HepG2 (cell line): ENCODE measurements around the gene SELL. TPM values are rescaled to one million over a fixed set of nuclear protein-coding genes. Genes with fewer than 3 reads are reported as not detected.
"Not testable (repeated sequence)": the region's sequence is repeated elsewhere in the genome, so short reads cannot be mapped to it uniquely, and the experiment has no call there.

Source experiments
- ATAC-seq: fragments of 200-7000 bp; cut with Tn5 transposase; 3 replicates; pipeline ENCODE4 v1.9.1; 2020; ENCODE audit warnings: mild to moderate bottlenecking, moderate library complexity
- BruUV-seq: library from RNA; stranded (reverse); fragments of 400-500 nt; replicated peaks from 2 replicates; lab custom pipeline; 2021; lab: Mats Ljungman, UMichigan
- CTCF ChIA-PET: fragments of 300-600 bp; formaldehyde crosslinking; extraction: SDS; loops from one replicate; lab custom pipeline; 2021; ENCODE audit warnings: low total read pairs, inconsistent platforms, low intra/inter-chr PET ratio; lab: Yijun Ruan, JAX
- POLR2A ChIA-PET: fragments of 350-600 bp; sonication (Branson Sonifier 250); formaldehyde crosslinking; loops from one replicate; lab custom pipeline; 2020; ENCODE audit warnings: antibody characterized with exemption, inconsistent platforms; lab: Yijun Ruan, JAX
- DNase-seq: peaks from one replicate; pipeline ENCODE4 v3.0.0-alpha.2; 2015; ENCODE audit warnings: low spot score
- FAIRE-seq: peaks from 3 replicates; lab custom pipeline; 2011; peaks lifted over from hg19 to GRCh38; lab: Jason Lieb, UNC
- H2AFZ ChIP-seq: one replicate; pipeline ENCODE4 v1.6.1; 2011; ENCODE audit warnings: low read length, inconsistent platforms
- H3K27ac ChIP-seq: fragments of 300-600 bp; 3 replicates; pipeline ENCODE4 v1.8.0; 2011; ENCODE audit warnings: mixed run types, mild to moderate bottlenecking, mixed read lengths, low read length, inconsistent platforms; ENCODE audit not compliant: insufficient read depth; ENCODE audit errors: extremely low read length
- H3K27me3 ChIP-seq, 2 experiments: fragments of 200-600 bp in 1 of 2; 2 replicates in 1 of 2; 3 replicates in 1 of 2; pipeline versions ENCODE4 v1.6.0 to v1.8.0; 2011; ENCODE audit warnings: low read length in 2 of 2, mild to moderate bottlenecking in 2 of 2, moderate library complexity in 2 of 2, inconsistent platforms in 1 of 2; ENCODE audit not compliant: insufficient read depth in 2 of 2, control insufficient read depth in 1 of 2
- H3K36me3 ChIP-seq, 2 experiments: fragments of 200-600 bp in 1 of 2; replicated peaks in 1 of 2; 2 replicates in 1 of 2; 3 replicates in 1 of 2; pipeline versions ENCODE4 v1.5.1 to v1.8.0; 2011; ENCODE audit warnings: low read length in 2 of 2, inconsistent platforms in 1 of 2; ENCODE audit not compliant: insufficient read depth in 2 of 2, control insufficient read depth in 1 of 2
- H3K4me1 ChIP-seq: 2 replicates; pipeline ENCODE4 v1.5.1; 2012; ENCODE audit warnings: low read length, inconsistent platforms; ENCODE audit not compliant: insufficient read depth
- H3K4me2 ChIP-seq: 2 replicates; pipeline ENCODE4 v1.6.0; 2011; ENCODE audit warnings: low read depth, low read length, inconsistent platforms
- H3K4me3 ChIP-seq, 3 experiments: fragments of 200-600 bp in 1 of 3; sonication (generic), shearing (Covaris generic) in 1 of 3; replicated peaks in 1 of 3; 2 replicates each; pipeline ENCODE4 v1.5.1; 2011 to 2016; ENCODE audit warnings: low read length in 3 of 3, inconsistent platforms in 2 of 3, low read depth in 2 of 3, mild to moderate bottlenecking in 2 of 3, control low read depth in 1 of 3, mixed read lengths in 1 of 3; ENCODE audit not compliant: insufficient read depth in 1 of 3
- H3K79me2 ChIP-seq: one replicate; pipeline ENCODE4 v1.6.1; 2011; ENCODE audit warnings: low read length, inconsistent platforms; ENCODE audit not compliant: insufficient read depth
- H3K9ac ChIP-seq: 2 replicates; pipeline ENCODE4 v1.6.0; 2011; ENCODE audit warnings: mild to moderate bottlenecking, low read depth, low read length, inconsistent platforms; ENCODE audit not compliant: insufficient read depth
- H3K9me3 ChIP-seq: 2 replicates; pipeline ENCODE4 v1.5.1; 2012; ENCODE audit warnings: mild to moderate bottlenecking, low read length
- H4K20me1 ChIP-seq: 2 replicates; pipeline ENCODE4 v1.6.0; 2011; ENCODE audit warnings: inconsistent platforms, mild to moderate bottlenecking, low read length, moderate library complexity; ENCODE audit not compliant: insufficient read depth
- REPIN1 ChIP-seq: sonication (generic); formaldehyde crosslinking; IDR thresholded peaks from 2 replicates; pipeline ENCODE4 v1.8.0; 2022; ENCODE audit warnings: missing genetic modification reagents, low read depth, mild to moderate bottlenecking, borderline replicate concordance
- RXRA ChIP-seq: sonication (generic); formaldehyde crosslinking; IDR thresholded peaks from 2 replicates; pipeline ENCODE4 v1.5.1; 2020; ENCODE audit warnings: missing genetic modification reagents
- RXRB ChIP-seq: IDR thresholded peaks from 2 replicates; pipeline ENCODE4 v1.6.1; 2016; ENCODE audit warnings: borderline replicate concordance, missing genetic modification reagents, missing compliant biosample characterization
- ZNF552 ChIP-seq: sonication (generic); formaldehyde crosslinking; IDR thresholded peaks from 2 replicates; pipeline ENCODE4 v1.9.0; 2022; ENCODE audit warnings: missing genetic modification reagents, mild to moderate bottlenecking, borderline replicate concordance
- ZSCAN5A ChIP-seq: sonication (generic); formaldehyde crosslinking; IDR thresholded peaks from 2 replicates; pipeline ENCODE4 v1.8.0; 2022; ENCODE audit warnings: mild to moderate bottlenecking, missing genetic modification reagents, borderline replicate concordance
- WGBS: methylation state at CpG from one replicate; pipeline ENCODE4 v1.1.6; 2017; ENCODE audit warnings: low lambda C conversion rate; 5-methylcytosine and 5-hydroxymethylcytosine counted together
- in situ Hi-C: cut with HindIII; loops from 2 replicates; pipeline ENCODE4 v1.10.0; 2017; ENCODE audit warnings: low pct_unique_long_range_greater_than_20kb; ENCODE audit not compliant: extremely low pct_ligation_motif_present
- intact Hi-C: fragments of 100-400 bp; cut with micrococcal nuclease; formaldehyde crosslinking; loops from one replicate; pipeline ENCODE4 v1.10.0; 2022; ENCODE audit not compliant: unreplicated experiment
- polyA plus RNA-seq, 8 experiments: library from polyadenylated mRNA; depleted of rRNA in 3 of 8; stranded (reverse) in 7 of 8; unstranded in 1 of 8; fragments of >200 nt; fragmentation: Illumina TruSeq in 4 of 8; extraction: Trizol in 4 of 8; gene quantifications; 2 replicates each; pipeline versions ENCODE4 v1.2.1 to v1.2.3, GENCODE V29; 2011 to 2016; ENCODE audit warnings: low read depth in 4 of 8, missing spikeins in 1 of 8, mixed read lengths in 1 of 8; ENCODE audit not compliant: insufficient read depth in 1 of 8
- total RNA-seq, 5 experiments: library from RNA; depleted of rRNA; stranded (reverse); fragments of >200 nt; fragmentation: Illumina TruSeq; extraction: Trizol; gene quantifications; 2 replicates each; pipeline ENCODE4 v1.2.3, GENCODE V29; 2016; ENCODE audit warnings: low read depth in 1 of 5
- TF ChIP-seq, protein P1 (sequence below): sonication (generic); formaldehyde crosslinking; IDR thresholded peaks from 2 replicates; pipeline ENCODE4 v1.4.0; 2020; ENCODE audit warnings: mild to moderate bottlenecking, low read depth, missing genetic modification reagents

SELL gene
- total and polyA plus RNA-seq, 2 of the 13 experiments (the other 11 are each of a cell fraction or from before 2014, with no cell fraction given) = 0.13 to 0.18 TPM

DNA sequence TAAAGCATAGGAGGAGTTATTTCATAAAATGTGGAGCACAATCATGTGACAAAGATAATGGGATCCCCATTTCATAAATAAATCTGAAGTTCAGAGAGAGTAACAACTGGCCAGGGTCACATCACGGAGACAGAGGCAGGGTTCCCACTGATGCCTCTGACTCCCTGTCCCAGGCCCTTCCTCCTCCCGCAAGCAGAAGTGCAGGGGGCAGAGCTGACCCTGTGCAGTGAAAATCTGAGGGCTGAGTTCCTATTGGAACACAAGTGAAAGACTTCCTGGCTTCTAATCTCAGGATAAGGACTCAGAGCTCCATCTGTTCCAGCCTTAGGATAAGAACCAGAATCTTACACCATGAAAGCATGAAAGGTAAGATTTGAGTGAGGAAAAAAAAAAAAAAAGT, 22.0 kb downstream of the SELL start (continued):
- no peak for TF ChIP-seq ZSCAN5A (CRISPR knock-in tag)

- WGBS = 48% methylated on average over 5 of the region's 5 CpGs
- H3K27me3 ChIP-seq, H3K4me3 ChIP-seq, ATAC-seq, H3K4me2 ChIP-seq, H3K9ac ChIP-seq, in situ Hi-C loops, H3K4me1 ChIP-seq, BruUV-seq, H3K9me3 ChIP-seq, intact Hi-C loops, POLR2A ChIA-PET, CTCF ChIA-PET, H2AFZ ChIP-seq, H3K27ac ChIP-seq, FAIRE-seq, DNase-seq, H3K36me3 ChIP-seq, H4K20me1 ChIP-seq, H3K79me2 ChIP-seq: not testable (repeated sequence)
These were observed 23.0 kb downstream of the SELL start for GRCh38 chr1:169688377-169688776.

GRCh38 chr1:169683661-169684060, 27.8 kb downstream of the SELL start:
- 10% methylated on average over 3 of the region's 3 CpGs for WGBS
- no TSS peak for BruUV-seq
- ATAC-seq (no peak), FAIRE-seq (no peak), DNase-seq (no peak)
- no peak overlapping the region for H3K27ac ChIP-seq
- H3K36me3 ChIP-seq = no peaks in the 10 kb centered on the region
- H2AFZ ChIP-seq = no peak overlapping the region
- H3K9me3 ChIP-seq = no peaks in the 10 kb centered on the region
- H3K4me3 ChIP-seq = no peak overlapping the region
- CTCF ChIA-PET = no interaction called here
- intact Hi-C loops (no loop called here), in situ Hi-C loops (no loop called here)
- H3K9ac ChIP-seq = no peak overlapping the region
- POLR2A ChIA-PET = no interaction called here
- H4K20me1 ChIP-seq = no peaks in the 10 kb centered on the region
- H3K4me1 ChIP-seq = no peaks in the 10 kb centered on the region
- no peak overlapping the region for H3K4me2 ChIP-seq
- peaks cover 1 to 9% of the 10 kb centered on the region in 2 experiments; a peak in 4 of 5 replicates for H3K27me3 ChIP-seq
- H3K79me2 ChIP-seq = no peaks in the 10 kb centered on the region
- TF ChIP-seq ZNF552 (CRISPR knock-in tag) = no peak
- no peak for TF ChIP-seq RXRB (CRISPR knock-in tag)
- TF ChIP-seq, protein P1, sequence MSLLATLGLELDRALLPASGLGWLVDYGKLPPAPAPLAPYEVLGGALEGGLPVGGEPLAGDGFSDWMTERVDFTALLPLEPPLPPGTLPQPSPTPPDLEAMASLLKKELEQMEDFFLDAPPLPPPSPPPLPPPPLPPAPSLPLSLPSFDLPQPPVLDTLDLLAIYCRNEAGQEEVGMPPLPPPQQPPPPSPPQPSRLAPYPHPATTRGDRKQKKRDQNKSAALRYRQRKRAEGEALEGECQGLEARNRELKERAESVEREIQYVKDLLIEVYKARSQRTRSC (CRISPR knock-in tag) = no peak
- TF ChIP-seq RXRA (CRISPR knock-in tag) = no peak
- TF ChIP-seq REPIN1 (CRISPR knock-in tag) = no peak

- H3K4me2 ChIP-seq, CTCF ChIA-PET, H3K27ac ChIP-seq, FAIRE-seq, H3K9me3 ChIP-seq, H3K27me3 ChIP-seq, POLR2A ChIA-PET, H4K20me1 ChIP-seq, intact Hi-C loops, DNase-seq, H3K36me3 ChIP-seq, H3K9ac ChIP-seq, H3K4me3 ChIP-seq, H2AFZ ChIP-seq, in situ Hi-C loops, ATAC-seq, H3K4me1 ChIP-seq, H3K79me2 ChIP-seq, BruUV-seq: not testable (repeated sequence)
- WGBS = 8% methylated on average over 4 of the region's 4 CpGs
These were observed 28.3 kb downstream of the SELL start for GRCh38 chr1:169683168-169683567.
